WTC11 (cell line): ENCODE data around the gene SPOCD1. TPM values are rescaled to one million over a fixed set of nuclear protein-coding genes. Genes with fewer than 3 reads are reported as not detected.

ENCODE experiments used
- ATAC-seq: fragments of 200-7000 bp; cut with Tn5 transposase; 2 replicates; pipeline ENCODE4 v1.10.0; 2021; ENCODE audit warnings: mild to moderate bottlenecking, moderate library complexity
- CTCF ChIA-PET: fragments of 300-600 bp; sonication (Branson Sonifier 250); formaldehyde crosslinking; loops from one replicate; lab custom pipeline; 2021; ENCODE audit warnings: antibody characterized with exemption; lab: Charles Lee
- POLR2A ChIA-PET: fragments of 350-600 bp; sonication (Branson Sonifier 250); formaldehyde crosslinking; loops from one replicate; lab custom pipeline; 2021; ENCODE audit warnings: antibody characterized with exemption; lab: Charles Lee
- DNase-seq: peaks from one replicate; pipeline ENCODE4 v3.0.0; 2021; ENCODE audit warnings: low spot score
- H3K27ac Mint-ChIP-seq: 2 replicates; pipeline ENCODE4 v1.8.0; 2021; ENCODE audit warnings: mixed read lengths
- H3K27me3 Mint-ChIP-seq: 2 replicates; pipeline ENCODE4 v1.8.0; 2021; ENCODE audit warnings: low read depth, mild to moderate bottlenecking, moderate library complexity, mixed read lengths
- H3K36me3 Mint-ChIP-seq: 2 replicates; pipeline ENCODE4 v1.8.0; 2021; ENCODE audit warnings: mixed read lengths
- H3K4me1 Mint-ChIP-seq: 2 replicates; pipeline ENCODE4 v1.8.0; 2022; ENCODE audit warnings: mixed read lengths
- H3K4me3 Mint-ChIP-seq: 2 replicates; pipeline ENCODE4 v1.8.0; 2021; ENCODE audit warnings: mild to moderate bottlenecking, moderate library complexity, mixed read lengths
- H3K9me3 Mint-ChIP-seq: 2 replicates; pipeline ENCODE4 v1.8.0; 2021; ENCODE audit warnings: mixed read lengths
- ARID4B ChIP-seq: sonication (generic); formaldehyde crosslinking; IDR thresholded peaks from 2 replicates; pipeline ENCODE4 v1.8.0; 2023; ENCODE audit warnings: missing genetic modification reagents, mild to moderate bottlenecking, borderline replicate concordance
- GTF2I ChIP-seq: fragments of 250-450 bp; sonication (Bioruptor Pico); conservative IDR thresholded peaks from 2 replicates; pipeline ENCODE4 v1.4.0; 2021; ENCODE audit warnings: mild to moderate bottlenecking
- SMAD3 ChIP-seq: sonication (generic); formaldehyde crosslinking; IDR thresholded peaks from 2 replicates; pipeline ENCODE4 v1.8.0; 2022; ENCODE audit warnings: missing genetic modification reagents, mild to moderate bottlenecking, borderline replicate concordance
- ZBTB21 ChIP-seq: sonication (generic); formaldehyde crosslinking; IDR thresholded peaks from 2 replicates; pipeline ENCODE4 v1.8.1; 2023; ENCODE audit warnings: mild to moderate bottlenecking, missing genetic modification reagents, borderline replicate concordance
- ZNF281 ChIP-seq: sonication (generic); formaldehyde crosslinking; IDR thresholded peaks from 2 replicates; pipeline ENCODE4 v1.8.0; 2023; ENCODE audit warnings: mild to moderate bottlenecking, missing genetic modification reagents
- ZNF317 ChIP-seq: sonication (generic); formaldehyde crosslinking; IDR thresholded peaks from 2 replicates; pipeline ENCODE4 v1.8.1; 2023; ENCODE audit warnings: low read depth, mild to moderate bottlenecking, moderate library complexity, missing genetic modification reagents, borderline replicate concordance
- ZNF396 ChIP-seq: fragments of 250-450 bp; sonication (Bioruptor Pico); IDR thresholded peaks from 2 replicates; pipeline ENCODE4 v1.8.0; 2021; ENCODE audit warnings: mild to moderate bottlenecking, moderate library complexity, borderline replicate concordance
- ZNF416 ChIP-seq: fragments of 250-450 bp; sonication (Bioruptor Pico); IDR thresholded peaks from 2 replicates; pipeline ENCODE4 v1.9.0; 2021; ENCODE audit warnings: mild to moderate bottlenecking, inconsistent platforms
- total RNA-seq: library from RNA; stranded (reverse); gene quantifications from 3 replicates; pipeline ENCODE4 v1.2.3, GENCODE V29; 2021
- TF ChIP-seq, protein P1 (sequence below): fragments of 250-450 bp; sonication (Bioruptor Pico); conservative IDR thresholded peaks from 2 replicates; pipeline ENCODE4 v1.9.0; 2021; ENCODE audit warnings: mild to moderate bottlenecking
- TF ChIP-seq, protein P2 (sequence below): fragments of 200-600 bp; IDR thresholded peaks from 2 replicates; pipeline ENCODE4 v1.8.0; 2022; ENCODE audit warnings: antibody characterized with exemption
- TF ChIP-seq, protein P3 (sequence below): sonication (generic); formaldehyde crosslinking; IDR thresholded peaks from 2 replicates; pipeline ENCODE4 v1.8.1; 2022; ENCODE audit warnings: missing genetic modification reagents, borderline replicate concordance

SPOCD1 gene
- total RNA-seq, 1 experiment from 2014 or later: 3.0 TPM

DNA sequence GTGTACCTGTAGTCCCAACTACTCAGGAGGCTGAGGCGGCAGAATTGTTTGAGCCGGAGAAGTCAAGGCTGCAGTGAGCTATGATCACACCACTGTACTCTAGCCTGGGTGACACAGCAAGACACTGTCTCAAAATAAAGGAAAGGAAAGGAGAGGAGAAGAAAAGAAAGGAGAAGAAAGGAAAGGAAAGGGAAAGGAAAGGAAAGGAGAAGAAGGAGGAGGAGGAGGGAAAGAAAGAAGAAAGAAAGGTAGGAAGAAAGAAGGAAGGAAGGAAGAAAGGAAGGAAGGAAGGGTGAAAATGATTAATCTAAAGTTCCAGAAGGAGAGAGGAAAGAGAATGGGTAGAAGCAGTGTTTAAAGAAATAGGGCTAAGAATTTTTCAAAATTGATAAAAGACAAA lies 12.2 kb downstream of the SPOCD1 start (continued):
- TF ChIP-seq ARID4B (CRISPR knock-in tag) (no peak), ZNF281 (CRISPR knock-in tag) (no peak), ZNF416 (CRISPR knock-in tag) (no peak), ZNF396 (CRISPR knock-in tag) (no peak)
- TF ChIP-seq, protein P1, sequence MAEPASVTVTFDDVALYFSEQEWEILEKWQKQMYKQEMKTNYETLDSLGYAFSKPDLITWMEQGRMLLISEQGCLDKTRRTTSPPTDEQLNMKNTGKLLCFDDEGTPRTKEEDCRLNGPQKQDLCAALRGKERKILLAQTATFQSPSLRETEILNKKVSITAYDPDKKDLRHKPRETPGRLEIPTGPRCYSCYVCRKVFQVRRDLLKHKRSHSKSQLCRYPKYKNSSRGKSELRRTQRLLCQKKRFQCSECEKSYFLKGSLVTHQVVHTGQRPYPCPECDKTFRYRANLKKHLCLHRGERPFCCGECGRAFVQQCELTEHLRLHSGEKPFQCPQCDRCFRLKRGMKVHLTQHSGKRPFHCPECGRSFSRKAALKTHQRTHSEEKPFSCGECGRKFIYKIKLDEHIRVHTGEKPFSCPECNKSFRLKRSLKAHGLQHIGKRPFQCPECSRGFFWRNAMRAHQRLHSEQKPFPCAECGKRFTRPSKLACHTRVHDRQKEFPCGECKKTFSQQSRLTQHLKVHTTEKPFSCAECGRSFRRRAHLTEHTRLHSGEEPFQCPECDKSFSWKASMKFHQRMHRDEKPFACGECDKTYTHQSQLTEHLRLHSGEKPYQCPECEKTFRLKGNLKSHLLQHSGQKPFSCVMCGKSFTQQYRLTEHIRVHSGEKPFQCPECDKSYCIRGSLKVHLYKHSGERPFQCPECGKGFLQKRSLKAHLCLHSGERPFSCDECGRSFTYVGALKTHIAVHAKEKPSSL (CRISPR knock-in tag): no peak
- TF ChIP-seq, protein P2, sequence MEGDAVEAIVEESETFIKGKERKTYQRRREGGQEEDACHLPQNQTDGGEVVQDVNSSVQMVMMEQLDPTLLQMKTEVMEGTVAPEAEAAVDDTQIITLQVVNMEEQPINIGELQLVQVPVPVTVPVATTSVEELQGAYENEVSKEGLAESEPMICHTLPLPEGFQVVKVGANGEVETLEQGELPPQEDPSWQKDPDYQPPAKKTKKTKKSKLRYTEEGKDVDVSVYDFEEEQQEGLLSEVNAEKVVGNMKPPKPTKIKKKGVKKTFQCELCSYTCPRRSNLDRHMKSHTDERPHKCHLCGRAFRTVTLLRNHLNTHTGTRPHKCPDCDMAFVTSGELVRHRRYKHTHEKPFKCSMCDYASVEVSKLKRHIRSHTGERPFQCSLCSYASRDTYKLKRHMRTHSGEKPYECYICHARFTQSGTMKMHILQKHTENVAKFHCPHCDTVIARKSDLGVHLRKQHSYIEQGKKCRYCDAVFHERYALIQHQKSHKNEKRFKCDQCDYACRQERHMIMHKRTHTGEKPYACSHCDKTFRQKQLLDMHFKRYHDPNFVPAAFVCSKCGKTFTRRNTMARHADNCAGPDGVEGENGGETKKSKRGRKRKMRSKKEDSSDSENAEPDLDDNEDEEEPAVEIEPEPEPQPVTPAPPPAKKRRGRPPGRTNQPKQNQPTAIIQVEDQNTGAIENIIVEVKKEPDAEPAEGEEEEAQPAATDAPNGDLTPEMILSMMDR: no peak
- TF ChIP-seq, all 79 proteins: peak for 0

GRCh38 chr1:31802190-31803150 lies 13.4 kb downstream of the SPOCD1 start:
- no peaks in the 10 kb centered on the region for H3K36me3 Mint-ChIP-seq
- ATAC-seq (no peak), DNase-seq (no peak)
- H3K9me3 Mint-ChIP-seq: no peaks in the 10 kb centered on the region
- no peak overlapping the region for H3K27ac Mint-ChIP-seq
- H3K4me3 Mint-ChIP-seq: no peak overlapping the region
- TF ChIP-seq, protein P3, sequence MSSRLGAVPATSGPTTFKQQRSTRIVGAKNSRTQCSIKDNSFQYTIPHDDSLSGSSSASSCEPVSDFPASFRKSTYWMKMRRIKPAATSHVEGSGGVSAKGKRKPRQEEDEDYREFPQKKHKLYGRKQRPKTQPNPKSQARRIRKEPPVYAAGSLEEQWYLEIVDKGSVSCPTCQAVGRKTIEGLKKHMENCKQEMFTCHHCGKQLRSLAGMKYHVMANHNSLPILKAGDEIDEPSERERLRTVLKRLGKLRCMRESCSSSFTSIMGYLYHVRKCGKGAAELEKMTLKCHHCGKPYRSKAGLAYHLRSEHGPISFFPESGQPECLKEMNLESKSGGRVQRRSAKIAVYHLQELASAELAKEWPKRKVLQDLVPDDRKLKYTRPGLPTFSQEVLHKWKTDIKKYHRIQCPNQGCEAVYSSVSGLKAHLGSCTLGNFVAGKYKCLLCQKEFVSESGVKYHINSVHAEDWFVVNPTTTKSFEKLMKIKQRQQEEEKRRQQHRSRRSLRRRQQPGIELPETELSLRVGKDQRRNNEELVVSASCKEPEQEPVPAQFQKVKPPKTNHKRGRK: no peak
- no peak for TF ChIP-seq GTF2I (CRISPR knock-in tag)
- no peak for TF ChIP-seq ZNF317 (CRISPR knock-in tag)
- TF ChIP-seq ZBTB21 (CRISPR knock-in tag): no peak
- no peak for TF ChIP-seq SMAD3 (CRISPR knock-in tag)
- peaks cover 32% of the 10 kb centered on the region for H3K4me1 Mint-ChIP-seq
- no peaks in the 10 kb centered on the region; the same call in 1 of the 2 replicates for H3K27me3 Mint-ChIP-seq
- ChIA-PET CTCF (interaction anchor here (1.6 kb wide), 1 partner anchor 57 kb away, joined by 5 read pairs; no protein-coding TSS in a partner anchor), POLR2A (no interaction called here)
